Natural killer cell (primary cell): Measurements from ENCODE around the gene PHF11. TPM values are rescaled to one million over a fixed set of nuclear protein-coding genes. Genes with fewer than 3 reads are reported as not detected.

Source experiments
- ATAC-seq, 3 donors: fragments of 150-1000 bp in 2 of 3; fragments of 200-7000 bp in 1 of 3; cut with Tn5 transposase; 1 replicate in 1 of 3; 2 replicates in 2 of 3; pipeline ENCODE4 v1.10.0; 2021; ENCODE audit warnings: mild to moderate bottlenecking in 2 of 3, moderate library complexity in 2 of 3
- DNase-seq, 2 donors: peaks; one replicate each; pipeline versions ENCODE4 v3.0.0 to v3.0.0-alpha.2; 2013 to 2021; ENCODE audit warnings: mixed read lengths in 1 of 2
- H3K27ac ChIP-seq: one replicate; pipeline ENCODE4 v1.5.1; 2013; ENCODE audit warnings: mild to moderate bottlenecking, low read length
- H3K27me3 ChIP-seq: one replicate; pipeline ENCODE4 v1.6.1; 2013; ENCODE audit warnings: low read length; ENCODE audit not compliant: control insufficient read depth, insufficient read depth
- H3K36me3 ChIP-seq: one replicate; pipeline ENCODE4 v1.6.1; 2013; ENCODE audit warnings: low read length; ENCODE audit not compliant: control insufficient read depth, insufficient read depth
- H3K4me1 ChIP-seq: one replicate; pipeline ENCODE4 v1.6.1; 2013; ENCODE audit warnings: low read length; ENCODE audit not compliant: control insufficient read depth, insufficient read depth
- H3K4me3 ChIP-seq: one replicate; pipeline ENCODE4 v1.5.1; 2013; ENCODE audit warnings: low read length
- H3K9me3 ChIP-seq: one replicate; pipeline ENCODE4 v1.6.1; 2013; ENCODE audit warnings: low read length; ENCODE audit not compliant: control insufficient read depth, insufficient read depth
- H3K27ac Mint-ChIP-seq, 2 donors: one replicate each; pipeline ENCODE4 v1.8.0; 2022; ENCODE audit warnings: mild to moderate bottlenecking in 2 of 2, mixed read lengths in 2 of 2, moderate library complexity in 1 of 2
- H3K27me3 Mint-ChIP-seq, 2 donors: one replicate each; pipeline ENCODE4 v1.8.0; 2022; ENCODE audit warnings: low read depth in 2 of 2, mixed read lengths in 2 of 2
- H3K36me3 Mint-ChIP-seq: one replicate; pipeline ENCODE4 v1.8.0; 2022; ENCODE audit warnings: mixed read lengths
- H3K4me1 Mint-ChIP-seq, 2 donors: one replicate each; pipeline ENCODE4 v1.8.0; 2022; ENCODE audit warnings: mixed read lengths in 2 of 2
- H3K4me3 Mint-ChIP-seq: one replicate; pipeline ENCODE4 v1.8.0; 2022; ENCODE audit warnings: mild to moderate bottlenecking, moderate library complexity, mixed read lengths
- H3K9me3 Mint-ChIP-seq, 2 donors: one replicate each; pipeline ENCODE4 v1.8.0; 2022; ENCODE audit warnings: mixed read lengths in 2 of 2
- CTCF ChIP-seq: fragments of 200-600 bp; IDR thresholded peaks from one replicate; pipeline ENCODE4 v1.8.0; 2022; ENCODE audit warnings: antibody characterized with exemption
- WGBS: methylation state at CpG from one replicate; pipeline ENCODE4 v1.1.7; 2013; ENCODE audit warnings: missing lambda C conversion rate; ENCODE audit not compliant: insufficient coverage; 5-methylcytosine and 5-hydroxymethylcytosine counted together
- intact Hi-C: fragments of 100-400 bp; cut with micrococcal nuclease; formaldehyde crosslinking; loops from one replicate; pipeline ENCODE4 v1.14.2; 2022
- total RNA-seq, 4 donors: library from RNA; stranded (reverse); fragments of 120-200 nt in 1 of 4; gene quantifications; one replicate each; pipeline versions ENCODE4 v1.2.3 to v1.2.4, GENCODE V29; 2013 to 2022

The PHF11 gene
- total RNA-seq, 3 donors from 2014 or later (not counting 1 experiment from before 2014, with no cell fraction given), result 89.0 to 113 (median 111) TPM

GRCh38 chr13:49559006-49559405 is 63.3 kb downstream of the PHF11 start:
- Mint-ChIP-seq H3K4me1 (peaks cover 0 to 8% of the 10 kb centered on the region in 2 donors), H3K36me3 (peaks cover 5% of the 10 kb centered on the region), H3K27me3 (no peaks in the 10 kb centered on the region), H3K27ac (no peak overlapping the region), H3K9me3 (peaks cover 0 to 2% of the 10 kb centered on the region in 2 donors), H3K4me3 (no peak overlapping the region)
- Histone ChIP-seq H3K4me3 (no peak overlapping the region), H3K27ac (no peak overlapping the region), H3K9me3 (no peaks in the 10 kb centered on the region), H3K36me3 (peaks cover 27% of the 10 kb centered on the region), H3K27me3 (no peaks in the 10 kb centered on the region), H3K4me1 (no peaks in the 10 kb centered on the region)
- TF ChIP-seq CTCF, result no peak
- intact Hi-C loops, result no loop called here
- WGBS, result 98% methylated on average over 3 of the region's 3 CpGs
- ATAC-seq (no peak), DNase-seq (no peak)

GRCh38 chr13:49560270-49561061 is 64.7 kb downstream of the PHF11 start:
- Histone ChIP-seq H3K4me3 (no peak overlapping the region), H3K36me3 (peaks cover 25% of the 10 kb centered on the region), H3K4me1 (no peaks in the 10 kb centered on the region), H3K27ac (no peak overlapping the region), H3K27me3 (no peaks in the 10 kb centered on the region), H3K9me3 (no peaks in the 10 kb centered on the region)
- ATAC-seq, result peak in 1 of 3 donors; percentile 37
- Mint-ChIP-seq H3K27me3 (no peaks in the 10 kb centered on the region), H3K27ac (no peak overlapping the region), H3K4me3 (no peak overlapping the region), H3K9me3 (peaks cover 0 to 2% of the 10 kb centered on the region in 2 donors), H3K4me1 (peaks cover 0 to 8% of the 10 kb centered on the region in 2 donors), H3K36me3 (peaks cover 5% of the 10 kb centered on the region)
- intact Hi-C loops, result no loop called here
- DNase-seq, result peak in 1 of 2 donors; percentile 24
- TF ChIP-seq CTCF, result no peak
- 43% methylated on average over 6 of the region's 10 CpGs for WGBS

GRCh38 chr13:49561062-49561410 is 65.3 kb downstream of the PHF11 start:
- peaks cover 0 to 8% of the 10 kb centered on the region in 2 donors for H3K4me1 Mint-ChIP-seq
- H3K9me3 Mint-ChIP-seq, result peaks cover 0 to 2% of the 10 kb centered on the region in 2 donors
- H3K36me3 Mint-ChIP-seq, result peaks cover 5% of the 10 kb centered on the region
- ATAC-seq (no peak), DNase-seq (no peak)
- no peaks in the 10 kb centered on the region for H3K27me3 Mint-ChIP-seq
- Histone ChIP-seq H3K4me3 (no peak overlapping the region), H3K36me3 (peaks cover 25% of the 10 kb centered on the region), H3K9me3 (no peaks in the 10 kb centered on the region), H3K27me3 (no peaks in the 10 kb centered on the region), H3K27ac (no peak overlapping the region), H3K4me1 (no peaks in the 10 kb centered on the region)
- no peak for TF ChIP-seq CTCF
- 90% methylated on average over 3 of the region's 3 CpGs for WGBS
- H3K4me3 Mint-ChIP-seq, result no peak overlapping the region
- H3K27ac Mint-ChIP-seq, result no peak overlapping the region
- intact Hi-C loops, result no loop called here
